Brain microvascular endothelial cell (primary cell): ENCODE results near the gene BABAM2.
"Not testable (repeated sequence)": the region's sequence is repeated elsewhere in the genome, so short reads cannot be mapped to it uniquely, and the experiment has no call there.

ENCODE experiments used
- DNase-seq: peaks from one replicate; pipeline ENCODE4 v3.0.0-alpha.2; 2020
- H3K27ac ChIP-seq: fragments of 250-450 bp; sonication (Bioruptor Pico); 2 replicates; pipeline ENCODE4 v1.5.1; 2020; ENCODE audit warnings: mild to moderate bottlenecking, moderate library complexity
- H3K27me3 ChIP-seq: fragments of 250-450 bp; sonication (Bioruptor Pico); replicated peaks from 2 replicates; pipeline ENCODE4 v1.5.1; 2020; ENCODE audit warnings: mild to moderate bottlenecking
- H3K36me3 ChIP-seq: fragments of 250-450 bp; sonication (Bioruptor Pico); replicated peaks from 2 replicates; pipeline ENCODE4 v1.5.1; 2020; ENCODE audit warnings: mild to moderate bottlenecking
- H3K4me3 ChIP-seq: 2 replicates; pipeline ENCODE4 v1.5.1; 2011; ENCODE audit warnings: low read depth, mild to moderate bottlenecking, control low read depth, low read length, moderate library complexity
- in situ Hi-C: cut with HindIII; loops from 2 replicates; pipeline ENCODE4 v1.10.0; 2017; ENCODE audit warnings: low sequenced_read_pairs, low pct_ligation_motif_present
- TF ChIP-seq, protein P1 (sequence below): IDR thresholded peaks from 2 replicates; pipeline ENCODE4 v1.5.1; 2011; ENCODE audit warnings: low read depth, mild to moderate bottlenecking, moderate library complexity, low read length, control low read depth, inconsistent platforms; ENCODE audit errors: missing control alignments

BABAM2 gene

GRCh38 chr2:28101123-28101522 is 210.6 kb downstream of the BABAM2 start:
- TF ChIP-seq, protein P1, sequence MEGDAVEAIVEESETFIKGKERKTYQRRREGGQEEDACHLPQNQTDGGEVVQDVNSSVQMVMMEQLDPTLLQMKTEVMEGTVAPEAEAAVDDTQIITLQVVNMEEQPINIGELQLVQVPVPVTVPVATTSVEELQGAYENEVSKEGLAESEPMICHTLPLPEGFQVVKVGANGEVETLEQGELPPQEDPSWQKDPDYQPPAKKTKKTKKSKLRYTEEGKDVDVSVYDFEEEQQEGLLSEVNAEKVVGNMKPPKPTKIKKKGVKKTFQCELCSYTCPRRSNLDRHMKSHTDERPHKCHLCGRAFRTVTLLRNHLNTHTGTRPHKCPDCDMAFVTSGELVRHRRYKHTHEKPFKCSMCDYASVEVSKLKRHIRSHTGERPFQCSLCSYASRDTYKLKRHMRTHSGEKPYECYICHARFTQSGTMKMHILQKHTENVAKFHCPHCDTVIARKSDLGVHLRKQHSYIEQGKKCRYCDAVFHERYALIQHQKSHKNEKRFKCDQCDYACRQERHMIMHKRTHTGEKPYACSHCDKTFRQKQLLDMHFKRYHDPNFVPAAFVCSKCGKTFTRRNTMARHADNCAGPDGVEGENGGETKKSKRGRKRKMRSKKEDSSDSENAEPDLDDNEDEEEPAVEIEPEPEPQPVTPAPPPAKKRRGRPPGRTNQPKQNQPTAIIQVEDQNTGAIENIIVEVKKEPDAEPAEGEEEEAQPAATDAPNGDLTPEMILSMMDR, result no peak
- in situ Hi-C loops, result no loop called here
- DNase-seq, result no peak
- no peaks in the 10 kb centered on the region for H3K27me3 ChIP-seq
- H3K4me3 ChIP-seq, result no peak overlapping the region
- no peak overlapping the region for H3K27ac ChIP-seq
- no peaks in the 10 kb centered on the region for H3K36me3 ChIP-seq

GRCh38 chr2:28101892-28102291 is 211.4 kb downstream of the BABAM2 start:
- TF ChIP-seq, protein P1, result no peak
- H3K4me3 ChIP-seq, result no peak overlapping the region
- in situ Hi-C loops, result no loop called here

DNA sequence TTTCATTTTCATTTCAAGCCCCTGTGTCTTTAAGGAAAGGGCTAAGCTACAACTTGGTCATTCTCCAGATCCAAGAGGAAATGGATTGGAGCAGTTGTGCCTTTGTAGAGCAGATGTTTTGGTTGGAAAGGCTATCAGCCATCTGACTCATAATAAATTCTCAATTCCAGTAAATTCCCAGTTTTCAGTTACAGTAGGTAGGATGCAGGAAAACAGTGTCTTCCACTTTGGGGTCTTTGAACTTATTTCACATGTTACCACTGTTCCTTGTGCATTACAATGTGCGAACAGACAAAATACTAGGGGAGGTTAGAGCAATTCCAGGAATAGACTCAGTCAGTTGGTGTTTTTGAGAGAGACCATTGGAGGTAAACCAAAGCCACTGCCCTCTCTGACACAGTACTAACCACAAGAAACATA is 211.9 kb downstream of the BABAM2 start:
- DNase-seq, result peak; percentile 47
- Histone ChIP-seq H3K36me3 (no peaks in the 10 kb centered on the region), H3K27me3 (no peaks in the 10 kb centered on the region), H3K27ac (peak overlapping the region; percentile 24), H3K4me3 (no peak overlapping the region)
- in situ Hi-C loops, result no loop called here
- TF ChIP-seq, protein P1, result no peak

More at GRCh38 chr2:28101892-28102291, 211.4 kb downstream of the BABAM2 start:
- no peak for DNase-seq
- H3K27ac ChIP-seq, result peak overlapping the region; percentile 1
- H3K36me3 ChIP-seq, result no peaks in the 10 kb centered on the region
- H3K27me3 ChIP-seq, result no peaks in the 10 kb centered on the region

DNA sequence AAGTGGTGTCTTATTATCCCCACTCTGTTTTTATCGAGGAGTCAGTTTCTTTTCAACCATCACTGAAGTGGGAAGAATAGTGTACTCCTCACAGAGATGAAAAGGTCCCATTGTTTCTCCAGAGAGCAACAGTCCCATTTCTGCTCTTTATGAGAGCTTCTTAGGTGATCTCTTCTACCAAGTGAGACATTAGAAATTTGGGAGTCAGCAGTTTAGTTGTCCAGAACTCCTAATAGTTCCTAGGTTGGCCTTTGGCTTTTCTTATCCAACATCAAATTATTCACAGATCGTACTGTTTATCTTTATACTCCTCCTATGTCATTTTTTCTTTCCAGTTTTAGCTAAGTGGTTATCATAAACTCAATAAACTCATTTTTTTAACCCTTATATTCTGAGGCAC is 213.1 kb downstream of the BABAM2 start:
- H3K27me3 ChIP-seq, result no peaks in the 10 kb centered on the region
- in situ Hi-C loops, result no loop called here
- no peak for DNase-seq
- TF ChIP-seq, protein P1, result no peak
- H3K36me3 ChIP-seq, result no peaks in the 10 kb centered on the region
- H3K4me3 ChIP-seq, result no peak overlapping the region
- H3K27ac ChIP-seq, result no peak overlapping the region

GRCh38 chr2:28108143-28108542 is 217.6 kb downstream of the BABAM2 start:
- DNase-seq, result no peak
- H3K36me3 ChIP-seq, result no peaks in the 10 kb centered on the region
- no peaks in the 10 kb centered on the region for H3K27me3 ChIP-seq
- no peak overlapping the region for H3K4me3 ChIP-seq
- in situ Hi-C loops, result no loop called here
- TF ChIP-seq, protein P1, result no peak
- no peak overlapping the region for H3K27ac ChIP-seq

GRCh38 chr2:28113771-28114170 is 223.2 kb downstream of the BABAM2 start:
- H3K27me3 ChIP-seq, H3K4me3 ChIP-seq, in situ Hi-C loops, H3K27ac ChIP-seq, DNase-seq, H3K36me3 ChIP-seq: not testable (repeated sequence)
